SH-SY5Y (cell line): ENCODE measurements around the gene DCTN1.

ENCODE experiments used
- GATA2 ChIP-seq: IDR thresholded peaks from 2 replicates; pipeline ENCODE4 v1.6.1; 2011; ENCODE audit warnings: mild to moderate bottlenecking, low read depth, low read length
- GATA3 ChIP-seq: IDR thresholded peaks from 2 replicates; pipeline ENCODE4 v1.6.1; 2011; ENCODE audit warnings: low read depth, mild to moderate bottlenecking, low read length, moderate library complexity

- no peak for TF ChIP-seq GATA2
- no peak for TF ChIP-seq GATA3
Measured at GRCh38 chr2:74418312-74418711, 38.2 kb upstream of the DCTN1 start.
